ENCODE measurements around the gene FAM222A.
"Not testable (repeated sequence)": the region's sequence is repeated elsewhere in the genome, so short reads cannot be mapped to it uniquely, and the experiment has no call there.

The FAM222A gene

DNA sequence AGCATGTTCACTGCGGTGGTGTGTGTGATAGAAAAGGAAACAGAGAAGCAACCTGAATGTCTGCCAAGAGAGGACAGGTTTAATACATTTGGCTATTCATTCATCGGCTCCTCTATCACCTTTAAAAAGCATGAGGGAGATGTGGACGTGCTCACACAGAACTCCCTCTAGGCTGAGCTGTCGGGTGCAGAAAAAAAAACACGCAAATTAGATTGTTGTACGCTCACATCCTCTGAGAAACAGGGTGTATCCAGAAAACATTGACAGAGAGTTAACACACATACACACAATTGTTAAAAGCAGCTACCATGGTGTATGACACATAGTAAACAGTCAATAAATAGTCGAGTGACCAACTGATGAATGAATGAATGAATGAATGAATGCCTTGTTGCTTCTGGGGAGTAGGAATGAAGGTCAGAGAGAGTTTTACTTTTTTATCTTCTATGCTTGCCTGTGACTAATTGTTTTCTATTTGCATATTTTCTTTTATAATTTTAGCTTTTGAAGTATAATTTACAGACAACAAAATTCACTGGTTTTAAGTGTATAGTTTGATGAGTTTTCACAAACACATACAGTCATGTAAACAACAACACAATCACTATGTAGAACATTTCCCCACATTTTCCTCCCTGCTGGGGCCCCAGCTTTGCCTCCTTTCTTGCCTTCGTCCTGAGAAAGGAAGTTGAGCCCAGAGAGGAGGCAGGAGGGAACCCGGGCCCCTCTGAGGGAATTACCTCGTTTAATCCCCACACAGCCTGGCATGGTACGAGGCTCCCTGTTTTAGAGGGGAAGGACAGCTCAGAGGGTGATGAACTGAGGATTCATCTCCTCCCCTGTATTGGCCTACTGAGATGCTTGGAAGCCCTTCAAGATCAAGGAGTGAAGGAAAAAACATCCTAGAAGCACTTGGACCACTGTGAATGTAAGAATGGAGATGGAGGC is 19.7 kb upstream of the FAM222A start:
- peaks cover 6 to 8% of the 10 kb centered on the region in 2 donors for H3K27me3 ChIP-seq (ENCODE audit: control insufficient read depth in 1 of 2, insufficient read depth in 2 of 2, low read length in 2 of 2)
- no peaks in the 10 kb centered on the region for H3K4me1 ChIP-seq (ENCODE audit: control insufficient read depth, insufficient read depth, low read length)
- no peak overlapping the region for H3K27ac ChIP-seq (ENCODE audit: low read length)
- H3K9ac ChIP-seq (ENCODE audit: low read length in 2 of 2) = no peak overlapping the region
- no peaks in the 10 kb centered on the region for H3K36me3 ChIP-seq (ENCODE audit: control insufficient read depth in 2 of 2, insufficient read depth in 2 of 2, low read length in 2 of 2)
- no peak overlapping the region for H3K4me3 ChIP-seq (ENCODE audit: low read length in 2 of 2)
- peaks cover 0 to 3% of the 10 kb centered on the region in 2 donors for H3K9me3 ChIP-seq (ENCODE audit: control insufficient read depth in 2 of 2, low read length in 2 of 2)

DNA sequence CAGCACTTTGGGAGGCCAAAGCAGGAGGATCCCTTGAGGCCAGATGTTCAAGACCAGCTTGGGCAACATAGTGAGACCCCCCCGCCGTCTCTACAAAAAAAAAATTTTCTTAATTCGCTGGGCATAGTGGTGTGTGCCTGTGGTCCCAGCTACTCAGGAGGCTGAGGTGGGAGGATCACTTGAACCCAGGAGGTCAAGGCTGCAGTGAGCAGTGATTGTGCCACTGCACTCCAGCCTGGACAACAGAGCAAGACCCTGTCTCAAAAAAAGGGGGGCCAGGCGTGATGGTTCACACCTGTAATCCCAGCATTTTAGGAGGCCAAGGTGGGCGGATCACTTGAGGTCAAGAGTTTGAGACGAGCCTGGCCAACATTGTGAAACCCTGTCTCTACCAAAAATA is 19.0 kb upstream of the FAM222A start:
- not testable (repeated sequence) for H3K9me3 ChIP-seq (ENCODE audit: control insufficient read depth in 2 of 2, low read length in 2 of 2); H3K27me3 ChIP-seq (ENCODE audit: control insufficient read depth in 1 of 2, insufficient read depth in 2 of 2, low read length in 2 of 2); H3K27ac ChIP-seq (ENCODE audit: low read length); H3K36me3 ChIP-seq (ENCODE audit: control insufficient read depth in 2 of 2, insufficient read depth in 2 of 2, low read length in 2 of 2); H3K4me1 ChIP-seq (ENCODE audit: control insufficient read depth, insufficient read depth, low read length); H3K9ac ChIP-seq (ENCODE audit: low read length in 2 of 2); H3K4me3 ChIP-seq (ENCODE audit: low read length in 2 of 2)

- Histone ChIP-seq H3K36me3 (ENCODE audit: control insufficient read depth in 2 of 2, insufficient read depth in 2 of 2, low read length in 2 of 2) (no peaks in the 10 kb centered on the region), H3K9me3 (ENCODE audit: control insufficient read depth in 2 of 2, low read length in 2 of 2) (peaks cover 0 to 3% of the 10 kb centered on the region in 2 donors), H3K4me1 (ENCODE audit: control insufficient read depth, insufficient read depth, low read length) (no peaks in the 10 kb centered on the region), H3K27ac (ENCODE audit: low read length) (no peak overlapping the region), H3K27me3 (ENCODE audit: control insufficient read depth in 1 of 2, insufficient read depth in 2 of 2, low read length in 2 of 2) (peaks cover 8 to 11% of the 10 kb centered on the region in 2 donors), H3K4me3 (ENCODE audit: low read length in 2 of 2) (no peak overlapping the region), H3K9ac (ENCODE audit: low read length in 2 of 2) (no peak overlapping the region)
Observed at GRCh38 chr12:109695416-109695815, 18.2 kb upstream of the FAM222A start.

DNA sequence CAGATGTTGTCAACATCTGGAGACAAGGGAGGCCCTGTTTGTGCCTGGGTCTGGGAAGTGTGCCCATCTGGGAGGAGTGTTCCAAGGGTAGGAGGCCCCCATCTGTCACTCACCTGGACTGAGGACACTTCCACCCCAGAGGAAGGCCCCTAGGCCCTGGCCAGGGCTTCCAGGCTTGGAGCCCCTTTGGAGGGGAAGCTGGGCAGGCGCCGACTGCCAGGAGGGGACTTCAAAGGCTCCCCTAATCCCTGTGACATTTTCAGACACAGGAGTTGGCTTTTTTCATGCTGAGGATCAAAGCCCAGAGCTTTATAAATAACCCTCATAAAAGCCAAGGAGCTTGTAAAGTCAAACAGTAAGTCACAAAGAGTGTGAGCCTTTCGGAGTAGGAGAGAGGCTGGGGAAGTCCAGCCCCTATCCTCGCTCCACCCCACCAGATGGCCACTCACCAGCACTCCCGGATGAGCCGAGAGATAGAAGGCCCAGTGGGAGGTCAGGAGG is 17.6 kb upstream of the FAM222A start:
- H3K36me3 ChIP-seq (ENCODE audit: control insufficient read depth in 2 of 2, insufficient read depth in 2 of 2, low read length in 2 of 2) = no peaks in the 10 kb centered on the region
- H3K27me3 ChIP-seq (ENCODE audit: control insufficient read depth in 1 of 2, insufficient read depth in 2 of 2, low read length in 2 of 2) = peaks cover 8 to 11% of the 10 kb centered on the region in 2 donors
- no peak overlapping the region for H3K9ac ChIP-seq (ENCODE audit: low read length in 2 of 2)
- H3K4me3 ChIP-seq (ENCODE audit: low read length in 2 of 2) = no peak overlapping the region
- H3K4me1 ChIP-seq (ENCODE audit: control insufficient read depth, insufficient read depth, low read length) = no peaks in the 10 kb centered on the region
- H3K9me3 ChIP-seq (ENCODE audit: control insufficient read depth in 2 of 2, low read length in 2 of 2) = peaks cover 0 to 3% of the 10 kb centered on the region in 2 donors
- no peak overlapping the region for H3K27ac ChIP-seq (ENCODE audit: low read length)

DNA sequence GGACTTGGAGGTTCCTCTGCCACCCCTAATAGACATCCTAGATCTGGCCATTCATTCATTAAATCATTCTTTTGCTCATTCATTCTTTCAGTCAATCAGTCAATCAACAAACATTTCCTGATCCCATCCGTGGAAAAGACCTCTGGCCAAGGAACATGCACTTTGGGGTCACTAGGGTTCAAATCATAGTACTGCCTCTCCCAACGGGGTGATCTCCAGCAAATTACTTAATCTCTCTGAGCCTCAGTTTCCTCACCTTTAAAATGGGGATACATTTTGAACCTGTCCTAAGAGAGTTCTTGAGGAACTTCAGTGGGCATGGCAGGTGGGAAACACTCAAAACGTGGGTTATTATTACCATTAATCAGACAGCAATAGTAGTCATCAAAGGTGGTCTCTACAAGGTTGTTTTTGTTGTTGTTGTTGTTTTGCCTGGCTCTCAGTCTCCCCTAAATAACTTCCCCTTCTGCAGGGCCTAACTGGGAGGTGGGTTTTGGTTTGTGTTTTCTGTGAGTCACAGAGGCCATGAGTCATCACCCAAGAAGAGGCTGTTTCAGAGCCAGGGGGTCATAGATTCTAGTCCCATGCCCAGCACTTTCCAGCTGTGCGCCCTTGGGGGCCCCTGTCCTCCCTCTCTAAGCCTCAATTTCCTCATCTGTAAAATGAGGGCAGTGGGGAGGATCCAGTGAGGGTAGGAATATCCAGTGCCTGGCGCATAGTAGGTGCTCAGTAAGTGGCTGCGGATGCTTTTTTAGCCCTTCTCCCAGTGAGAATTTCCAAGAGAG is 16.9 kb upstream of the FAM222A start:
- no peaks in the 10 kb centered on the region for H3K4me1 ChIP-seq (ENCODE audit: control insufficient read depth, insufficient read depth, low read length)
- no peak overlapping the region for H3K27ac ChIP-seq (ENCODE audit: low read length)
- peaks cover 0 to 2% of the 10 kb centered on the region in 2 donors for H3K9me3 ChIP-seq (ENCODE audit: control insufficient read depth in 2 of 2, low read length in 2 of 2)
- no peak overlapping the region for H3K4me3 ChIP-seq (ENCODE audit: low read length in 2 of 2)
- no peak overlapping the region for H3K9ac ChIP-seq (ENCODE audit: low read length in 2 of 2)
- H3K27me3 ChIP-seq (ENCODE audit: control insufficient read depth in 1 of 2, insufficient read depth in 2 of 2, low read length in 2 of 2) = peaks cover 8 to 11% of the 10 kb centered on the region in 2 donors
- H3K36me3 ChIP-seq (ENCODE audit: control insufficient read depth in 2 of 2, insufficient read depth in 2 of 2, low read length in 2 of 2) = no peaks in the 10 kb centered on the region

- H3K4me1 ChIP-seq (ENCODE audit: control insufficient read depth, insufficient read depth, low read length) = no peaks in the 10 kb centered on the region
- no peak overlapping the region for H3K27ac ChIP-seq (ENCODE audit: low read length)
- no peaks in the 10 kb centered on the region for H3K9me3 ChIP-seq (ENCODE audit: control insufficient read depth in 2 of 2, low read length in 2 of 2)
- no peak overlapping the region for H3K9ac ChIP-seq (ENCODE audit: low read length in 2 of 2)
- H3K36me3 ChIP-seq (ENCODE audit: control insufficient read depth in 2 of 2, insufficient read depth in 2 of 2, low read length in 2 of 2) = no peaks in the 10 kb centered on the region
- H3K4me3 ChIP-seq (ENCODE audit: low read length in 2 of 2) = no peak overlapping the region
- H3K27me3 ChIP-seq (ENCODE audit: control insufficient read depth in 1 of 2, insufficient read depth in 2 of 2, low read length in 2 of 2) = peaks cover 6 to 11% of the 10 kb centered on the region in 2 donors
Observed at GRCh38 chr12:109697270-109697553, 16.4 kb upstream of the FAM222A start.

DNA sequence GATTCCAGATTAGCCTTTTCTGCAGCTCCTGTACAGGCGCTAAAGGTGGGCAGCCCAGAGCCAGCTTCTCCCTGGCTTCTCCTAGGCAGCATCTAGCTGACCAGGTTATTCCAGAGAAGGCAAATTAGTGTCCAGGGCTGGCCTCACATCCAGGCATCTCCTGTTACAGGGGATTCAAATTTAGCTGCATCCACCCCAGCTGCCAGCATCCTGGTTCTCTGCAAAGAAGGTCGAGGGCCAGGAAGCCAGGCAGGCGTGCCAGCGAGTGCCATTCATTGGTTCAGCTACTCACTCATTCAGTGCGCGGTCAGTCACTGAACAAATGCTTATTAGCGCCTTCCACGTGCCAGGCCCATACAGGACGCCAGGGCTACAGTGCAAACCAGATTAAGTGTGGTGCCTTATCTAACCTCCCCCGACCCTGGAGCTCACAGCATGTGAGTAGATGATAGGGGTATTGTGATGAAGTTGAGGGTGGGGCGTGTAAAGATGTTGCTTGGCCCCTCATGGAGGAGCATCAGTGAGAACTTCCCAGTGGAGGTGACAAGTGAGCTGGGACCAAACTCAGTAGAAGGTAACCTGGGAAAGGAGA is 15.7 kb upstream of the FAM222A start:
- Histone ChIP-seq H3K4me1 (ENCODE audit: control insufficient read depth, insufficient read depth, low read length) (no peaks in the 10 kb centered on the region), H3K9ac (ENCODE audit: low read length in 2 of 2) (no peak overlapping the region), H3K27me3 (ENCODE audit: control insufficient read depth in 1 of 2, insufficient read depth in 2 of 2, low read length in 2 of 2) (peaks cover under 1 to 5% of the 10 kb centered on the region in 2 donors), H3K27ac (ENCODE audit: low read length) (no peak overlapping the region), H3K4me3 (ENCODE audit: low read length in 2 of 2) (no peak overlapping the region), H3K9me3 (ENCODE audit: control insufficient read depth in 2 of 2, low read length in 2 of 2) (no peaks in the 10 kb centered on the region), H3K36me3 (ENCODE audit: control insufficient read depth in 2 of 2, insufficient read depth in 2 of 2, low read length in 2 of 2) (no peaks in the 10 kb centered on the region)

- Histone ChIP-seq H3K36me3 (ENCODE audit: control insufficient read depth in 2 of 2, insufficient read depth in 2 of 2, low read length in 2 of 2) (no peaks in the 10 kb centered on the region), H3K4me1 (ENCODE audit: control insufficient read depth, insufficient read depth, low read length) (no peaks in the 10 kb centered on the region), H3K9me3 (ENCODE audit: control insufficient read depth in 2 of 2, low read length in 2 of 2) (no peaks in the 10 kb centered on the region), H3K4me3 (ENCODE audit: low read length in 2 of 2) (no peak overlapping the region), H3K9ac (ENCODE audit: low read length in 2 of 2) (no peak overlapping the region), H3K27ac (ENCODE audit: low read length) (no peak overlapping the region), H3K27me3 (ENCODE audit: control insufficient read depth in 1 of 2, insufficient read depth in 2 of 2, low read length in 2 of 2) (peaks cover 0 to 5% of the 10 kb centered on the region in 2 donors)
Observed at GRCh38 chr12:109698820-109699219, 14.8 kb upstream of the FAM222A start.

GRCh38 chr12:109701064-109701463 is 12.6 kb upstream of the FAM222A start:
- H3K27ac ChIP-seq (ENCODE audit: low read length) = no peak overlapping the region
- no peaks in the 10 kb centered on the region for H3K9me3 ChIP-seq (ENCODE audit: control insufficient read depth in 2 of 2, low read length in 2 of 2)
- no peak overlapping the region for H3K4me3 ChIP-seq (ENCODE audit: low read length in 2 of 2)
- H3K36me3 ChIP-seq (ENCODE audit: control insufficient read depth in 2 of 2, insufficient read depth in 2 of 2, low read length in 2 of 2) = no peaks in the 10 kb centered on the region
- peaks cover 0 to 7% of the 10 kb centered on the region in 2 donors for H3K27me3 ChIP-seq (ENCODE audit: control insufficient read depth in 1 of 2, insufficient read depth in 2 of 2, low read length in 2 of 2)
- no peak overlapping the region for H3K9ac ChIP-seq (ENCODE audit: low read length in 2 of 2)
- H3K4me1 ChIP-seq (ENCODE audit: control insufficient read depth, insufficient read depth, low read length) = no peaks in the 10 kb centered on the region

- Histone ChIP-seq H3K9me3 (ENCODE audit: control insufficient read depth in 2 of 2, low read length in 2 of 2) (no peaks in the 10 kb centered on the region), H3K27ac (ENCODE audit: low read length) (no peak overlapping the region), H3K27me3 (ENCODE audit: control insufficient read depth in 1 of 2, insufficient read depth in 2 of 2, low read length in 2 of 2) (peaks cover 11 to 13% of the 10 kb centered on the region in 2 donors), H3K36me3 (ENCODE audit: control insufficient read depth in 2 of 2, insufficient read depth in 2 of 2, low read length in 2 of 2) (no peaks in the 10 kb centered on the region), H3K9ac (ENCODE audit: low read length in 2 of 2) (no peak overlapping the region), H3K4me3 (ENCODE audit: low read length in 2 of 2) (no peak overlapping the region), H3K4me1 (ENCODE audit: control insufficient read depth, insufficient read depth, low read length) (no peaks in the 10 kb centered on the region)
Observed at GRCh38 chr12:109702111-109702841, 11.3 kb upstream of the FAM222A start.
